HepG2 (cell line): ENCODE data around the gene TMEM95. TPM values are rescaled to one million over a fixed set of nuclear protein-coding genes. Genes with fewer than 3 reads are reported as not detected.

Experiments used
- HNRNPH1 ChIP-seq: fragments of 200-400 bp; formaldehyde crosslinking; optimal IDR thresholded peaks from 2 replicates; pipeline ENCODE3; 2017; ENCODE audit warnings: mild to moderate bottlenecking, low read depth, low read length
- KAT7 ChIP-seq: IDR thresholded peaks from 2 replicates; pipeline ENCODE4 v1.6.1; 2018; ENCODE audit warnings: borderline replicate concordance, missing compliant biosample characterization
- MAFG ChIP-seq: sonication (generic); formaldehyde crosslinking; IDR thresholded peaks from 2 replicates; pipeline ENCODE4 v1.5.1; 2020; ENCODE audit warnings: mild to moderate bottlenecking, missing genetic modification reagents
- MEIS2 ChIP-seq: sonication (generic); formaldehyde crosslinking; IDR thresholded peaks from 2 replicates; pipeline ENCODE4 v1.9.0; 2021; ENCODE audit warnings: mild to moderate bottlenecking, missing genetic modification reagents
- MTF2 ChIP-seq: sonication (generic); formaldehyde crosslinking; IDR thresholded peaks from 2 replicates; pipeline ENCODE4 v1.5.0; 2020; ENCODE audit warnings: missing genetic modification reagents, borderline replicate concordance
- NPAS2 ChIP-seq: sonication (generic); formaldehyde crosslinking; IDR thresholded peaks from 2 replicates; pipeline ENCODE4 v1.8.0; 2022; ENCODE audit warnings: mild to moderate bottlenecking, missing genetic modification reagents, borderline replicate concordance
- PAWR ChIP-seq: sonication (generic); formaldehyde crosslinking; IDR thresholded peaks from 2 replicates; pipeline ENCODE4 v1.4.0; 2020; ENCODE audit warnings: missing genetic modification reagents, mild to moderate bottlenecking, borderline replicate concordance
- PHF8 ChIP-seq: sonication (generic); formaldehyde crosslinking; IDR thresholded peaks from 2 replicates; pipeline ENCODE4 v1.5.0; 2020; ENCODE audit warnings: missing genetic modification reagents
- TEAD3 ChIP-seq: optimal IDR thresholded peaks from 2 replicates; pipeline ENCODE3; 2016; ENCODE audit warnings: borderline replicate concordance
- XBP1 ChIP-seq: sonication (generic); formaldehyde crosslinking; IDR thresholded peaks from 2 replicates; pipeline ENCODE4 v1.5.0; 2020; ENCODE audit warnings: missing genetic modification reagents
- ZMAT3 ChIP-seq: sonication (generic); formaldehyde crosslinking; conservative IDR thresholded peaks from 2 replicates; pipeline ENCODE4 v1.7.0; 2021; ENCODE audit warnings: missing genetic modification reagents
- ZNF234 ChIP-seq: sonication (generic); formaldehyde crosslinking; conservative IDR thresholded peaks from 2 replicates; pipeline ENCODE4 v1.5.1; 2020; ENCODE audit warnings: mild to moderate bottlenecking, missing genetic modification reagents
- ZNF331 ChIP-seq: sonication (generic); formaldehyde crosslinking; IDR thresholded peaks from 2 replicates; pipeline ENCODE4 v1.4.0; 2020; ENCODE audit warnings: missing genetic modification reagents
- ZNF34 ChIP-seq: sonication (generic); formaldehyde crosslinking; IDR thresholded peaks from 2 replicates; pipeline ENCODE4 v1.4.0; 2020; ENCODE audit warnings: mild to moderate bottlenecking, missing genetic modification reagents, borderline replicate concordance
- ZNF772 ChIP-seq: sonication (generic); formaldehyde crosslinking; IDR thresholded peaks from 2 replicates; pipeline ENCODE4 v1.5.0; 2020; ENCODE audit warnings: mild to moderate bottlenecking, missing genetic modification reagents
- ZSCAN12 ChIP-seq: sonication (generic); formaldehyde crosslinking; IDR thresholded peaks from 2 replicates; pipeline ENCODE4 v1.9.0; 2021; ENCODE audit warnings: mild to moderate bottlenecking, missing genetic modification reagents
- polyA plus RNA-seq, 8 experiments: library from polyadenylated mRNA; depleted of rRNA in 3 of 8; stranded (reverse) in 7 of 8; unstranded in 1 of 8; fragments of >200 nt; fragmentation: Illumina TruSeq in 4 of 8; extraction: Trizol in 4 of 8; gene quantifications; 2 replicates each; pipeline versions ENCODE4 v1.2.1 to v1.2.3, GENCODE V29; 2011 to 2016; ENCODE audit warnings: low read depth in 4 of 8, missing spikeins in 1 of 8, mixed read lengths in 1 of 8; ENCODE audit not compliant: insufficient read depth in 1 of 8
- total RNA-seq, 5 experiments: library from RNA; depleted of rRNA; stranded (reverse); fragments of >200 nt; fragmentation: Illumina TruSeq; extraction: Trizol; gene quantifications; 2 replicates each; pipeline ENCODE4 v1.2.3, GENCODE V29; 2016; ENCODE audit warnings: low read depth in 1 of 5
- TF ChIP-seq, protein P1 (sequence below): IDR thresholded peaks from 2 replicates; pipeline ENCODE4 v1.6.1; 2016; ENCODE audit warnings: low read depth, borderline replicate concordance
- TF ChIP-seq, protein P2 (sequence below): sonication (generic); formaldehyde crosslinking; IDR thresholded peaks from 2 replicates; pipeline ENCODE4 v1.5.1; 2020; ENCODE audit warnings: missing genetic modification reagents, mild to moderate bottlenecking, borderline replicate concordance
- TF ChIP-seq, protein P3 (sequence below): IDR thresholded peaks from 2 replicates; pipeline ENCODE4 v1.6.1; 2016; ENCODE audit warnings: low read depth, missing genetic modification reagents, missing compliant biosample characterization

The TMEM95 gene
- total and polyA plus RNA-seq, 2 of the 13 experiments (the other 11 are each of a cell fraction or from before 2014, with no cell fraction given), result not detected

- TF ChIP-seq, protein P1, sequence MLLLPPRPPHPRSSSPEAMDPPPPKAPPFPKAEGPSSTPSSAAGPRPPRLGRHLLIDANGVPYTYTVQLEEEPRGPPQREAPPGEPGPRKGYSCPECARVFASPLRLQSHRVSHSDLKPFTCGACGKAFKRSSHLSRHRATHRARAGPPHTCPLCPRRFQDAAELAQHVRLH (CRISPR knock-in tag), result no peak
- TF ChIP-seq ZMAT3, result 0 out of 2 replicates have a peak, but pooled peaks have one; percentile 17
- TF ChIP-seq, protein P2, sequence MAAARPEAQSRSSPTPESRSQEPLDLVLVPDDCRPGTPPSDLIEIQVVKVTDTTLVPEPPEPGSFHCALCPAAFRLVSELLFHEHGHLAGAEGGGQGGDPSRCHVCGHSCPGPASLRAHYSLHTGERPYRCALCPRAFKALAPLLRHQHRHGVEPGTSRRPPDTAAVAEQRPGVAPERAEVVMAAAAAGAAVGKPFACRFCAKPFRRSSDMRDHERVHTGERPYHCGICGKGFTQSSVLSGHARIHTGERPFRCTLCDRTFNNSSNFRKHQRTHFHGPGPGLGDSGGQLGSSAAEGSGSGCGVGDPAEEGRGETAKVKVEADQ (CRISPR knock-in tag), result no peak
- TF ChIP-seq, protein P3, sequence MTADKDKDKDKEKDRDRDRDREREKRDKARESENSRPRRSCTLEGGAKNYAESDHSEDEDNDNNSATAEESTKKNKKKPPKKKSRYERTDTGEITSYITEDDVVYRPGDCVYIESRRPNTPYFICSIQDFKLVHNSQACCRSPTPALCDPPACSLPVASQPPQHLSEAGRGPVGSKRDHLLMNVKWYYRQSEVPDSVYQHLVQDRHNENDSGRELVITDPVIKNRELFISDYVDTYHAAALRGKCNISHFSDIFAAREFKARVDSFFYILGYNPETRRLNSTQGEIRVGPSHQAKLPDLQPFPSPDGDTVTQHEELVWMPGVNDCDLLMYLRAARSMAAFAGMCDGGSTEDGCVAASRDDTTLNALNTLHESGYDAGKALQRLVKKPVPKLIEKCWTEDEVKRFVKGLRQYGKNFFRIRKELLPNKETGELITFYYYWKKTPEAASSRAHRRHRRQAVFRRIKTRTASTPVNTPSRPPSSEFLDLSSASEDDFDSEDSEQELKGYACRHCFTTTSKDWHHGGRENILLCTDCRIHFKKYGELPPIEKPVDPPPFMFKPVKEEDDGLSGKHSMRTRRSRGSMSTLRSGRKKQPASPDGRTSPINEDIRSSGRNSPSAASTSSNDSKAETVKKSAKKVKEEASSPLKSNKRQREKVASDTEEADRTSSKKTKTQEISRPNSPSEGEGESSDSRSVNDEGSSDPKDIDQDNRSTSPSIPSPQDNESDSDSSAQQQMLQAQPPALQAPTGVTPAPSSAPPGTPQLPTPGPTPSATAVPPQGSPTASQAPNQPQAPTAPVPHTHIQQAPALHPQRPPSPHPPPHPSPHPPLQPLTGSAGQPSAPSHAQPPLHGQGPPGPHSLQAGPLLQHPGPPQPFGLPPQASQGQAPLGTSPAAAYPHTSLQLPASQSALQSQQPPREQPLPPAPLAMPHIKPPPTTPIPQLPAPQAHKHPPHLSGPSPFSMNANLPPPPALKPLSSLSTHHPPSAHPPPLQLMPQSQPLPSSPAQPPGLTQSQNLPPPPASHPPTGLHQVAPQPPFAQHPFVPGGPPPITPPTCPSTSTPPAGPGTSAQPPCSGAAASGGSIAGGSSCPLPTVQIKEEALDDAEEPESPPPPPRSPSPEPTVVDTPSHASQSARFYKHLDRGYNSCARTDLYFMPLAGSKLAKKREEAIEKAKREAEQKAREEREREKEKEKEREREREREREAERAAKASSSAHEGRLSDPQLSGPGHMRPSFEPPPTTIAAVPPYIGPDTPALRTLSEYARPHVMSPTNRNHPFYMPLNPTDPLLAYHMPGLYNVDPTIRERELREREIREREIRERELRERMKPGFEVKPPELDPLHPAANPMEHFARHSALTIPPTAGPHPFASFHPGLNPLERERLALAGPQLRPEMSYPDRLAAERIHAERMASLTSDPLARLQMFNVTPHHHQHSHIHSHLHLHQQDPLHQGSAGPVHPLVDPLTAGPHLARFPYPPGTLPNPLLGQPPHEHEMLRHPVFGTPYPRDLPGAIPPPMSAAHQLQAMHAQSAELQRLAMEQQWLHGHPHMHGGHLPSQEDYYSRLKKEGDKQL (CRISPR knock-in tag), result no peak
- no peak for TF ChIP-seq HNRNPH1
- TF ChIP-seq ZNF234 (CRISPR knock-in tag), result no peak
- no peak for TF ChIP-seq MAFG (CRISPR knock-in tag)
- TF ChIP-seq MEIS2 (CRISPR knock-in tag), result 0 out of 2 replicates have a peak, but pooled peaks have one; percentile 40
- no peak for TF ChIP-seq PAWR (CRISPR knock-in tag)
- no peak for TF ChIP-seq ZNF34
- TF ChIP-seq TEAD3 (CRISPR knock-in tag), result peak; percentile 30
- TF ChIP-seq ZNF772 (CRISPR knock-in tag), result 0 out of 2 replicates have a peak, but pooled peaks have one; percentile 3
- no peak for TF ChIP-seq KAT7
- no peak for TF ChIP-seq PHF8 (CRISPR knock-in tag)
- TF ChIP-seq XBP1 (CRISPR knock-in tag), result no peak
- TF ChIP-seq MTF2 (CRISPR knock-in tag), result no peak
- no peak for TF ChIP-seq ZSCAN12 (CRISPR knock-in tag)
- no peak for TF ChIP-seq NPAS2 (CRISPR knock-in tag)
- peak; percentile 24; the same call in 1 of the 2 replicates for TF ChIP-seq ZNF331
- TF ChIP-seq, all 625 proteins: peak for 16
Observed at GRCh38 chr17:7380321-7380720, 25.4 kb downstream of the TMEM95 start (continued).
